Effector CD4-positive, alpha-beta T cell (primary cell): ENCODE measurements around the gene CDKN2B.
"Not testable (repeated sequence)": the region's sequence is repeated elsewhere in the genome, so short reads cannot be mapped to it uniquely, and the experiment has no call there.

Experiments
- DNase-seq: peaks from one replicate; pipeline ENCODE4 v3.0.0-alpha.2; 2020

The CDKN2B gene

GRCh38 chr9:21968331-21969010, 40.6 kb downstream of the CDKN2B start:
- DNase-seq, result no peak

GRCh38 chr9:21967702-21968101, 41.4 kb downstream of the CDKN2B start:
- no peak for DNase-seq

GRCh38 chr9:21967169-21967568, 41.9 kb downstream of the CDKN2B start:
- DNase-seq, result no peak

- no peak for DNase-seq
Measured at GRCh38 chr9:21966140-21966851, 42.8 kb downstream of the CDKN2B start.

- DNase-seq, result no peak
Measured at GRCh38 chr9:21965401-21965951, 43.6 kb downstream of the CDKN2B start.

GRCh38 chr9:21964925-21965385, 44.1 kb downstream of the CDKN2B start:
- peak; percentile 41 for DNase-seq

GRCh38 chr9:21961569-21961968, 47.5 kb downstream of the CDKN2B start:
- no peak for DNase-seq

GRCh38 chr9:21959268-21959667, 49.8 kb downstream of the CDKN2B start:
- DNase-seq, result not testable (repeated sequence)

GRCh38 chr9:21958833-21959232, 50.3 kb downstream of the CDKN2B start:
- no peak for DNase-seq
